GM21515 (cell line): ENCODE data around the gene MMP7.

ENCODE experiments used
- ATAC-seq: cut with Tn5 transposase; IDR thresholded peaks from one replicate; pipeline ENCODE4 v1.9.1; 2021; ENCODE audit not compliant: unreplicated experiment

MMP7 gene, protein sequence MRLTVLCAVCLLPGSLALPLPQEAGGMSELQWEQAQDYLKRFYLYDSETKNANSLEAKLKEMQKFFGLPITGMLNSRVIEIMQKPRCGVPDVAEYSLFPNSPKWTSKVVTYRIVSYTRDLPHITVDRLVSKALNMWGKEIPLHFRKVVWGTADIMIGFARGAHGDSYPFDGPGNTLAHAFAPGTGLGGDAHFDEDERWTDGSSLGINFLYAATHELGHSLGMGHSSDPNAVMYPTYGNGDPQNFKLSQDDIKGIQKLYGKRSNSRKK

DNA sequence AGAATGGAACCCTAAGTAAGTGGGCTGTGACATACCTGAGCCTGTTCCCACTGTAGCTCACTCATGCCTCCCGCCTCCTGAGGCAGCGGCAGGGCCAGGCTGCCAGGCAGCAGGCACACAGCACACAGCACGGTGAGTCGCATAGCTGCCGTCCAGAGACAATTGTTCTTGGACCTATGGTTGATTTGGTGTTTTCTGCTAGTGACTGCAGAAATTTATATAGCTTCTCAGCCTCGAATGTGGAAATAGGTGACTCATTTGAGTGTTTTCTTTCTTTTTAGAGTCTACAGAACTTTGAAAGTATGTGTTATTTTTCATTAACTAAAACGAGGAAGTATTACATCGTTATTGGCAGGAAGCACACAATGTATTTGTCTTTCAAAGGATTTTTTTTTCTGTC is at the start of gene MMP7:
Gene MMP7 (minus strand): TSS at position 190 of the 400 bp plus-strand sequence. CDS start 47 bp downstream, at position 143.
- no peak for ATAC-seq

DNA sequence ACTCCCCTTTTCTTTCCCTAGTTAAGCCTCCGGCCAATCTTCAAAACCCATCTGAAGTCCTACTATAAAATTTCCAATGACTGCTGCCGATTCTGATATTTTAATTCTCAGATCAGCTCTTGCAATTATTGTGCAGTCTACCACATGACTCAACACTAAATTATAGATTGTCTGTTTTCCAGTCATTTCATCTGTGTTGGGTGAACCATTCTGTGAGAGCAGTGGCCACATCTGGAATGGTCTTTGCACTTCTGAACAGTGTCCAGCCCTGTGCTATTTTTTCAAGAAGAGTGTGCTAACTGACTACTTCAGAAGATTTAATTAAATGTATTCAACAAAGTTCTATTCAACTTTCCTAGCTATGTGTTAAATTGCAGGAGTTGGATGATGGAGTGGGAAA is 47.2 kb upstream of the MMP7 start:
- ATAC-seq = no peak

DNA sequence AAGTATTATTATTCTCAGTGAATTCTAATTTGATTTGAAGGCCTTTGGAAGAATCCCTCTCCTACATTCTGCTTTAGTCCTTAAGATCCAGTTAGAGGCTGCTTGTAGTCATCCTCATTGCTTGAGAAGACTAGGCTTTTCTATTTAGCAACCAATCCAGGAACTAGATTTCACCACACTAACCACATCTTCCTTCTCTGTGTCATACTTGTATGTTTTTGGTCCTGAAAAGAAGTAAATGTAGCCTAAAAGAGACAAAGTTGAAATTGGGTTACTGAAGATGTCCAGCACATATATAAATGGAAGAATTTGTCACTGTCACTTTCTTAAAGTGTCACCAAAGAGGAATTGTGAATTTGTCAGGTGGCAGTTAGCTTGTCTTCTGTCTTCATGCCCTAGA is 46.6 kb upstream of the MMP7 start:
- ATAC-seq = no peak

DNA sequence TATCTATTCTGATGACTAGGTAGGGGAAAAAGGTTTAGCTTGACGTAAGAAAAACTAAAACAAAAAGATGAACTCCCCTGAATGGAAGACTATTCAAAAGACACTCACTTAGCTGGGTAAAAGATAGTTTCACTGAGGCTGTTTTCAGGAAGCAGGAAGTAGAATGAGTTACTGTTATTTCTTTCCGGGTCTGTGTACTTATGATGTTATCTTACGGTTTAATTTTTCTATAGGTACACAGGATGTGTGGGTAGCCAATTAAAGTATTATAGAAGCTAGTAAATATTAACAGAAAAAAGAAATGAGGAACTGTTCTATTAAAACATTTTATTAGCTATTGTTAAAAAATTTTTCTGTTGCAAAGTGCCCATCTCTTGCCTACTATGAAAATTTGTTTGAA is 45.8 kb upstream of the MMP7 start:
- no peak for ATAC-seq

DNA sequence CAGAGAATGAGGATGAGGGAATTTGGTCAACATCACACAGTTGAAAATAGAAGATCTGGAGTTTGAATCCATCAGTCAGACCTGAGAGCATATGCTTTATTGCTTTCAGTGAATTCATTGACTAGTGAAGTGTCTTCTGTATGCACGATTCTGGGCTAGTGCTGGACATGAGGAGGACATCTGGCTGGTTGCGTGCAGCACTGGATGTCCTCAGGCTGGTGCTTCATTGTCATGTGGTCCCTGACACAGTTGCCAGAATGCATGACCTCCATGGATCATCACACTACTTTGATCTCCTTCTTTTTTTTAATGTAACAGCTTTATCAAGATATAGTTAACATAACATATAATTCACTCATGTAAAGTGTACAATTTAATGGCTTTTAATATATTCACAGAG is 44.5 kb upstream of the MMP7 start:
- no peak for ATAC-seq

DNA sequence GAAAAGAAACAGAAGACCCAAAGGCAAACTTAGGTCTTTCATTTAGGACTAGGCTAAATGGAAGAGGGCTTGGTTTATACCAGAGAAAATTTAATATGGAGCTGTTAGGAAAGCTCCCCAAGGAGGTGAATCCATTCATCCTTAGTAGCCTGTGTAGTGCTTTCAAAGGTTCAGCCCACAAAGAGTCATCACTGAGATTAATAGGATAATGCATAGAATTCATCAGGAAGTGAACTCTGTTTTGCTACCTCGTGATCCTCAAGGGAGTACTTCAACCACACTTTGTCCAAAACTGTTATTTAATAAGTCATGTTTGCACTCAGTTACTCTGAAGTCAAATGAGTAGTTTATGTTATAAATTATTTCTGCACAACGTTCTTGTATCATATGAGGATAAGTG is 43.3 kb upstream of the MMP7 start:
- no peak for ATAC-seq

DNA sequence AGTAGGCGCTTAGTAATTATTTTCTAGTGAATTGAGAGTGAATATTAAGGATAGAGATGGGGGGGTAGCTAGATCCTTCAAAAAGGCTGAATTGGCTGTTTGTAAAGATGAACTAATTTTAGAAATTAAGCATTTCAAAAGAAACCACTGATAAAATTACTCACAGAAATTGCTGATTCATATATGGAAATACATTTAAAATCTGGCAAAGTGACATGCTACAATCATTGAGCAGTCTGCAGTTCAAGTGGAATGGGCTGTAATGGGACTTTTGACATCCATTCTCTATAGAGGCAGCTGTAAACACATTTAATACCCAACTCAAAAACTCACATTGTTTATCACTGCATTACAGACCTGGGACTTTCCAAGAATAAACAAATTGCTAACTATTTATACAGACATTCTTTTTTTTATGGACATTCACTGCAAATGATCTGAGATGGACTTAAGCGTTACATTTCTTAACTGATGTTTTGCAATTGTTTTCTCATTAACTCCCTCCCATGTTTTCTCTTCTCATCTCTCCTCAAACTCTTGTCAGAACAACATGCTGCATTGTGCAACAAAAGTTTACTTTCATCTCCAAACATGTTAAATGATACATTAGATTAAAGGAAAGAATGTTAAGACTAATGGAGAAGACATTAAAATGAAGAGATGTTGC is 42.1 kb upstream of the MMP7 start:
- ATAC-seq = no peak

DNA sequence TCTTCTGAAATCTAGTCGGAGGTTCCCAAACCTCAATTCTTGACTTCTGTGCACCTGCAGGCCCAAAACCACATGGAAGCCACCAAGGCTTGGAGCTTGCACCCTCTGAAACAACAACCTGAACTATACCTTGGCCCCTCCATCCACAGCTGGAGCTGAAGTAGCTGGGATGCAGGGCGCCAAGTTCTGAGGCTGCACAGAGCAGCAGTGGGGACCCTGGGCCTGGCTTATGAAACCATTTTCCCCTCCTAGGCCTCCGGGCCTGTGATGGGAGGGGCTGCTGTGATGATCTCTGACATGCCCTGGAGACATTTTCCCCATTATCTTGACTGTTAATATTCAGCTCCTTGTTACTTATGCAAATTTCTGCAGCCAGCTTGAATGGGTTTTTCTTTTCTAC is 38.3 kb upstream of the MMP7 start:
- ATAC-seq = no peak

DNA sequence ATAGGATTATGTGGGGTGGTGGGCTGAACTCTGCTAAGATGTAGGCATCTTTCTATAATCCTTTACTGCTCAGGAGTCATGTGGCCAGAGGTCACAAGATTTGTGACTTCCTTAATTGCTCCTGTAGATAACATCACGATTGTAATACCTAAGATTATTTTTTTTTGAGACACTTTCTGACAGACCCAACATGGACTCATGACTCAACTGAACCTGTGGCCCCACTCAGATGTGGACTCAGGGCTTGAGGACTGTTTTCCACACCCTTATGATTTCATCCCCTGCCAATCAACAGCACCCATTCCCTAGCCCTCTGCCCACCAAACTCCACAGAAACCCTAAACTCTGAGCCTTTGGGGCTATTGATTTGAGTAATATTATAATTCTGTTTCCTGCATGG is 35.6 kb upstream of the MMP7 start:
- ATAC-seq = no peak

DNA sequence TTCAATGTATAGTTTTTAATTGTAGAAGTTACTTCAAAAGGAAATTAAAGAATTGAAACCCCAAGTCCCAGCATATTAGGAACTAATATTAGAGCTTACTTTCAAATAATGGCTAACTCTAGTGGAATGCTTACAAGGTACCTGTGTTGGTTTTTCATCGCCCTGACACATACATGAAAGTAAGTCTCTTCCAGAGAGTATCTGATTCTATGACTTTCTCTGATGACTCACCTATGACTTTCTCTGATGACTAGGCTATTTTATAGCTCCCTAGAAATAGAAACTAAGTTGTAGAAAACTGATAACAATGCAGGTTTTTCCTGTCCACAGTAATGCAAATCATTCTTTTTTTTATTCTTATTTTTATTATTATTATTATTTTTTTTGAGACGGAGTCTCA is 33.6 kb upstream of the MMP7 start:
- ATAC-seq = peak; percentile 56

DNA sequence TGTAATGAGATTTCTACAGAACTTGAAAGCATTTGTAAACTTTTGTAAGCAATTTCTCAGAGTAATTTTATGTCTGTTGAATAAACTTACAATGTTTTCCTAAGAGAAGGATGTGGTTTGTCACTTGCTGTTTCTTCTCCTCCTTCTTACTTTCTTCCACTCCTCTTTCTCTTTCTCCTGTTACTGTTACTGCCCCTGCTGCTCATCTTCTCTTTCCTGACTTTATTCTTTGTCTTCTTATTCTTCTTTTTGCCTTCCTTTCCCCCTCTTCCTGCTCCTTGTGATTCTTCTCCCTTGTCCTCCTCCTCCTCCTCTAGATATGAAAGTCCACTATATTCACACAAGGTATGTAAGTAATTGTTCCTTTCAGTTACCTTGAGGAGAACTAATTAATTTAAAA is 31.1 kb upstream of the MMP7 start:
- no peak for ATAC-seq

DNA sequence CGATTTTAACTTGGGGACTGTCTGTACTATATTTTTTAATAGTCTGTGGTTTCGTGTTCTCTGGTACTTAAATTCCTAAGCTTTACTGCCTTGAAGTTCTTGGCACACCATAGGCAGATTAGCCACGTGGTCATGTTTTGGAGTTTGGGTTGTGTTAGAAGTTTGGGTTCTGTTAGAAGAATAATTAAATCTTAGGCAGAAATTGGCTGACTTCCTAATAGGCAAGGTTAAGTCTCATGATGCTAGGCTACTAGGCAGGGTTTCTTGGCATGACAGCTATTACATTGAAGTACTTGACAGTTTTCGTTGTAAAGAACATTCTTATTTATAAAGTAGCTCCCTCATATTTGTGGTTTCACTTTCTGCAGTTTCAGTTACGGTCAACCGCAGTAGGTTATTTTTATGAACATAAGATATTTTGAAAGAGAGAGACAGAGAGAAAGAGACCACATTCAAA is 30.0 kb upstream of the MMP7 start:
- peak; percentile 74 for ATAC-seq

DNA sequence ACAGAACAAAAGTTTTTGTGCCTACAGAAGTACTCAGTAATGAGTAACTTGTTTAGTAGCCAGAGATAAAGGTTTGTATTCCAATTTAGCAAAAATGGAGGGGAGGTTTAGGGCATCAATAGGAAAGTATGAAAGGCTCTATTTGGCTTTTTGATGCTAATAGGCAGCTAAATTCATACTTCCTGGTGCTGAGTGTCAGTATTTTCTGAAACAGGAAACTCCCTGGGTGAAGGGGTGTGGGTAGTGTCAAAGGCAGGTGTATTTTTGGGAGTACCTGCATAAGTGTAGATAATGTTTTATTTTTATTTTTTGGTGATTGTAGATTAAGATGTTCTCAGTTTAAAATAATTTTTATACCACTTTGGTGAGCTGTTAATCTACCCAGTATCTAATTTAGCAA is 29.3 kb upstream of the MMP7 start:
- ATAC-seq = peak; percentile 45

DNA sequence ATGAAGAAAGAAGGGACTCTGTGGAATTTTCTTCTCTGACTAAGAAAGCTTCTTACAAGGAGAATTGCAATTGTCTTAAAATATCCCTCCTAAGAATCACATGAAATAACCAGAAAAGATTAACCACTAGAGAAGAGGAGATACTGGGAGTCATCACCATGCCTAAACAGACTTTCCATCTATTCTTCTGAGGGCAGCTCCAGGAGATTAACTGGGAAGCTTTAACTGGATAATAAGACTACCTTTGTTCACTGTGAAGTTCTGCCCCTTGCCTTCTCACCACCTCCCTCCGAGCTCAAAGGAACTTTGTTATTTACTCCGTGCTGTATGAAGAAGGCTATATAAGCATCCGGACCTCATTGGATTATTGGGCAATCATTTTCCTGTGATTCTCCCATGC is 24.5 kb upstream of the MMP7 start:
- no peak for ATAC-seq

DNA sequence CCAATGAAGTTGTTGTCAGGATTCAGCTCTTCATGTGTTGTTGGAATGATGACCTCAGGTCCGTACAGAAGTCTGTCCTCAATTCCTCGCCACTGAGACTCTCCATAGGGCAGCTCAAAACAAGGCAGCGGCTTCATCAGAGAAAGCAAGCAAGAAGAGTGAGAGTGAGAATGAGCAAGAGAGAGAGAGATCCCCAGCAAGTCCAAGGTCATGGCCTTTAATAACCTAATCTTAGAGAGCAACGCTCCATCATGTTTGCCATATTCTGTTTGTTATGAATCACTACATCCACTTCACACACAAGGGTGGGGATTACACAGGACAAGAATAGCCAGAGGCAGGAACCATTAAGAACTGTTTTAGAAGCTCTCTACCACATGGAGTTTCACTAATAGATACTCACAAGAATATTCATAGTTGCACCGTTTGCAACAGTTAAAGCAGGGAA is 23.3 kb upstream of the MMP7 start:
- ATAC-seq = peak; percentile 72

DNA sequence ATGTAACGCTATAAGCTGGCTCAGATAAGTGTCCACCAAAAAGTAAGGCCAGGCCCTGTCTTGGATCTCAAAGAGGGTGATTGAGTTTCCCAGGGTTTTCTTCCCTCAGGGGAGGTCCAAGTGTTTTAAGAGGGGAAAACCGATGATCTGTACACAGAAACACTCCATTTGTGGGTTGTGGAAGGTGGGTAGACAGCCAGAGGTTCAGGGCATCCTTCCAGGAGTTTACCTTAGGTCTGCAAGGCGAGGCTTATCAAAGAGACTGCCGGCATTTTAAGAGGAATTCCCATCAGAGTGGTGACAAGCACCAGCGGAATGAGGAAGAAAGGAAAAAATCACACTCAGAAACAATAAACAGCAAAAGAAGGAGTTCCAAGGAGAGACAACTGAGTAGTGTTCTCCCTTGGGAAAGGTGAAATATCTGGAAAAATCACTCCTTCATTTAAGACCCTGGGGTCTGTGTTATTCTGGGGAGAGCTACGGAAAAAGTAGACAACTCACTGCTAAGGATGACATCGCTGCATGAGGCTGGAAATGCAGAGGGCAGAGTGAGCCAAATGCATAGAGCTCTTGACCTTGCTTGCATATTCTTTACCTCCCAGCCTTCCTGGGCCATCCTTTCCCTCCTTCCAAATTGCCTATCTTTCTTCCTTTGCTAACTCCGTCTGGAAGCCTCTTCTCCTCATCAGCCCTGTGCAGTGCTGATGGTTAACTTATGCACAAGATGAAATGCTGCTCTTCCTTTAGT is 22.1 kb upstream of the MMP7 start:
- ATAC-seq = no peak

DNA sequence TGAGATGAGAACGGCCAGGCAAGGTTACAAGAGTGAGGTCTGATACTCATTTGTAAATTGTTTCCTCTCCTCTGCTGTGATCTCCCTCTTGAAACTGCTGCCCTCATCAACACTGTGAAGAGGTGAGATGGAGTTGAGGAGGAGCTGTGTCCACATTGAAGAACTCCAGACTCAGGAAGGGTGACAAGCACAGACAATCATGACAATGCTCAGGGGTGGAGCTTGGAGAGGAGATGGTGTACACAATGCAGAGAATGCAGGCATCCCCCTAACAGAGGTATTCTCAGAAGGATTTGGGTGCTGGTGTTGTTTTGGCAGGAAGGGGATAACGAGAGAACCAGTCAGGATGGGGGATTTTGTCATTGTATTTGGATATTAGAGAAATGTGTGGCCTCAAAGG is 21.5 kb upstream of the MMP7 start:
- no peak for ATAC-seq

DNA sequence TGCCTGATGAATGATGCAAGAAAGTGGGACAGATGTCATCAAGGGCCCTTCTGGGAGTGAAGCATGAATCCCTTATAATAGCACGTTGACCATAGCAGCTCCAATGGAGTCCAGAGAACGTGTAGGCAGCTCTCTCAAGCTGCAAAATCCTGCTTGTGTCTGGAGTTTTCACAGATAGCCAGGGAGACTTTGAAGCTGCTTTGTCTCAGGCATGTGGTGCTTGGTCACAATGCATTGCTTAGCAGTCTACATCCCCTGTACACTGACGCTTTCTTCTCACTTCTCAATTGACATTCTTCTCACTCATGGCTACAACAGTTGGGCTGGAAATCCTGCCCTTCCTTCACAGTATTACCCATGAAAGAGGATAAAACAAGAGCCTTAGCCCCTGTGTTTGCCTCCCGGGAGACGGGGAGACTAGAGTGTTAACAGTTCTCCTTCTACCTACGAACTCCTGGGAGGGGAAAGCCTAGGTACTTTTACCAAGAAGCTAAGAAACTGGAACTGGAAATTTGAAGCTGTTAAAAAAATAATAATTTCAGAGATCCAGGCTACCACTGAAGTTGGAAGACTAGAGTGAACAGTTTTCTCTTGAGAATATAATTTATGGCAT is 20.7 kb upstream of the MMP7 start:
- no peak for ATAC-seq

DNA sequence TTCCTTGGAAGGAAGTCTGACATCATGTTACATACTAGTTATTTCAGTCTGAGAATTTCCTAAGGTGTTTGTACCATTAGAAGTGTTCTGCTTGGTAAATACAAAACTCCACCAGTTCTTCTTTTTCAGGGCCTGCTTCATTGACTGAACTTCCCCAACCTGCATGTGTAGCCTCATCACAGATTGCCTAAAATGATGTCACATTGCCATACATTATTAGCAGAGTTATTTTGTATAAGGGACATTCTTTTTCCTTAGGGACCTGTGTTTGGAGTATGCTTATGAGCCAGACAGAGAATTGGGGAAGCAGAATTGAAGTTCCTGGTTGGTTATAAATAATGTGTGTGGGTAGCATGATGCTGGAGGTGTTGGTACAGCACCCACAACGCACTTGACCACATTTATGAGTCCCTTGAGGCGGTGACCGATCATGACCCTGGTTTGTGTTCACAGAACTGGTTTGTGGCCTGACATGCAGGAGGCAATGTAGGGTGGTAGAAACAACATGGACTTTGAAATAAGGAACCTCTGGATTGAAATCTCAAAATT is 16.4 kb upstream of the MMP7 start:
- peak; percentile 67 for ATAC-seq

DNA sequence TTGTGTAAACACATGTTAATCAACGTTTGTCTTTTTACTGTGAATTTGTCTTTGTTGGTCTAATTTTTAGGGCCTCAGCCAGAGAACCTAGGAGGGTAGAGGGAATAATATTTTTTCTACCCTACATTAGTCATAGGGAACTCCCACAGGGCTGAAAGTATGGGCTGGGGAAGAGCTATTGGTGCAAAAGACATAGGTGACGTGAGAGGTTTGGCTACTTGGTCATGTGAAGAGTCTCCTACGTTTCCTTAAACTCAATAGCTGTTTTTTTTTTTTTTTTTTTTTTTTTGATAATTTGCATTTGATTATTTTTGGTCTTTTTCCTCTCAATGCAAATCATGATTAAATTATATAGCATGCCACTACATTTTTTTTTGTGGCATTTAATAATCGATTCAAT is 15.9 kb upstream of the MMP7 start:
- peak; percentile 54 for ATAC-seq

DNA sequence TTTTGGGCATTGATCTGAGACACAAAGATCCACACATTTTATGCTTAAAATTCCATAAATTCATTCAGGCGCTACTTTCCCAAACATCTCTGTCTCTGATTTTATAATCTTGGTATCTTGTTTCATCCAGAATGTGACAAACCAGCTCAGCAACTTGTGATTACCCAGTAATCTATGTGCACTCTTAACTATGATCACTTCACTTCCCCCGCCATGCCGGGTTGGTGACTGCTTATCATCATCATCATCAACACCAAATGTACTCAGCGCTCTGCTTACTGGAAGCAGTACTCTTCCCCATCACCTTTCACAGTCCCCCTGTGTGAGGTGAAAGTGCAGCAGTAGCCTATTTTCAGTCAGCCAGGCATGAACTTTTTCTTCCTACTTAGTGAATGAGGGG is 15.2 kb upstream of the MMP7 start:
- ATAC-seq = no peak
